HG02970 (cell line): Measurements from ENCODE around the gene TREML4.
"Not testable (repeated sequence)": the region's sequence is repeated elsewhere in the genome, so short reads cannot be mapped to it uniquely, and the experiment has no call there.

Experiments used
- ATAC-seq: cut with Tn5 transposase; IDR thresholded peaks from one replicate; pipeline ENCODE4 v1.9.1; 2021; ENCODE audit warnings: mild to moderate bottlenecking, moderate library complexity, moderate number of reproducible peaks; ENCODE audit not compliant: unreplicated experiment, low FRiP score

Gene TREML4

GRCh38 chr6:41201764-41202173, 26.4 kb upstream of the TREML4 start:
- no peak for ATAC-seq

DNA sequence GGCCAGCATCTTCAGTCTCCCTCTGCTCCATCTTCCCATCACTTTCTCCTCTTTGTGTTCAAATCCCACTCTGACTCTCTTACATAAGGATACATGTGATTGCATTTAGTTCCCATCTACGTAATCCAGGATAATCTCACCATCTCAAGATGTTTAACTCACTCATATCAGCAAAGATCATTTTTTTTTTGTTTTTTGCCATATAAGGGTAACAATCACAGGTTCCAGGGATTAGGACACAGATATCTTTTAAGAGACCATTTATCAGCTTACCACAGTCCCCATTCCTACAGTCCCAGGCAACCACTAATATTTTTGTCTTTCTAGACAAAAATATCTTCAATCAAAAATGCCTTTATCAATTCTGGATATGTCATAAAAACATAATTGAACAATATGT, 24.0 kb upstream of the TREML4 start:
- ATAC-seq: no peak

GRCh38 chr6:41208439-41209106, 19.6 kb upstream of the TREML4 start:
- ATAC-seq: no peak

DNA sequence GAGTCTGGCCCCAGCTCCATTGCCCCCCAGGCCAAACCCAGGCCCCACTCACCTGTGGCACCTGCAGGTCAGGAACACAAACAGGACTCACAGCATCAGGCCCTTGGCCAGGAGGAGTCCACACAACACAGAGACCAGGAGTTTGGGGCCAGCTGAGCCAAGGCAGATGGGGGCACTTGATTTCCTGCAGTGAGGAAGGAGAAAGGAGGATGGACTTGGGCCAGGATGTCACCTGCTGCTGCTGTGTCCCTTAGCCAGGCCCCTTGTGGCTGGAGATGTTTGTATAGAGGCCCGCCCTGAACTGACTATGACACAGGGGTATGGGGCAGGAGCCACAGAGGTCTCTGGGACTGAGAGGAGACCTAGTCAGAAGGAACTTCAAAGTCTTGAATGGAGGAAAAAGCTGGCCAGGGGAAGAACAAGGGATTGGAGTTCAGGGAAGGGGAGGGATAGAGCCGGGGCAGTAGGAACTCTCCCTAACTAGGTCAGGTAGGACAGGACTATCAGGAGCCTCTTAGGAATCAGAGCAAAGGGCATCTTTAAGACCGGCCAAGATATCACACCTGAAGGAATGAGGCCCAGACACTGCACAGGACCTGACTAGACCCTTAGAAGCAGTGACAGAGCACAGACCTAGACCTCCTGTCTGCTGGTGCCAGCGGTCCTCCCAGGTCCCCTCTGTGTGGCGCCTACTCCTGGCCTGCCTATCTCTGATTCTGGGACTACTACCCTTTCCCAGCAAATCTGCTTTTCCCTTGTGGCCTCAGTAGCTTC, 18.4 kb upstream of the TREML4 start:
- no peak for ATAC-seq

DNA sequence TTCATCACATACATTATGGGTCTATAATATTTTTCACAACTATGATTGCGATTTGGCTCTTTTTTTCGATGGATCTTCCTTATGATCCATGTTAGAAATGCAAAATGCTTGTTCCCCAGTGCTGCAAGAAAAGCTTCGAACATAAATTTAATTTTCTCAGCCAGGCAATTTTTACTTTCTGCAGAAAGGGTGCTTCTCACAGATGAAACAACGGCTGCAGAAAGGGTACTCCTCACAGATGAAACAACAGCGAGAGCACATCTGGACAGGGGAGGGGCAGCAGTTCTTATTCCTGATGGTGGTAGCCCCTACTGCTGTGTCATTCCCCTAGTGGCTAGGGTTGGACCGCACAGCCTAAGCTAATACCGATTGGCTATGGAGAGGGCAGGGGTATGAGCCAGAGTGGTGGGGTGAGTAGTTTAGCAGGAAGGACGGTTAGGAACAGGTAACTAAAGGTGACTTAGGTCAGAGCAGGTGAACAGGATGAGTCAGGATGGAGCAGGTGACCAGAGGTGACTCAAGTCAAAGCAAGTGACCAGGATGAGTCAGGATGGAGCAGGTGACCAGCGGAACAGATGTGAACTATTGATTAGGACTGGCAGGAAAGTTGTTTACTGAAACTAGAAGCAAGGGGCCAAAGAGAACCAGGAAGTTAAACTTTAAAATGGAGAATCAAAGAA, 13.4 kb upstream of the TREML4 start:
- ATAC-seq: no peak

DNA sequence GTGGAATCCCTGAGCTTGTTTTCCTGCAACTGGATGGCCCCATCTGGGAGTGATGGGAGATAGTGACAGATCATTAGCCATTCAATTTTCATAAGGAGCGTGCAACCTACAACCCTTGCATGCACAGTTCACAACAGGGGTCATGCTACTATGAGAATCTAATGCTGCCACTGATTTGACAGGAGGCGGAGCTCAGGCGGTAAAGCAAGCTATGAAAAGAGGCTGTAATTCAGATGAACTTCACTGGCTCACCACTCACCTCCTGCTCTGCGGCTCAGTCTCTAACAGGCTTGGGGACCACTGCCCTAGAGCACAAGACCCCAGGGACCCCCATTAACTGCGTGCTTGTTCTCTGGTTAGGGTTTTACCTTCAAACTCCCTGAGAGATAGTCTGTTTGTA, 12.4 kb upstream of the TREML4 start:
- no peak for ATAC-seq

DNA sequence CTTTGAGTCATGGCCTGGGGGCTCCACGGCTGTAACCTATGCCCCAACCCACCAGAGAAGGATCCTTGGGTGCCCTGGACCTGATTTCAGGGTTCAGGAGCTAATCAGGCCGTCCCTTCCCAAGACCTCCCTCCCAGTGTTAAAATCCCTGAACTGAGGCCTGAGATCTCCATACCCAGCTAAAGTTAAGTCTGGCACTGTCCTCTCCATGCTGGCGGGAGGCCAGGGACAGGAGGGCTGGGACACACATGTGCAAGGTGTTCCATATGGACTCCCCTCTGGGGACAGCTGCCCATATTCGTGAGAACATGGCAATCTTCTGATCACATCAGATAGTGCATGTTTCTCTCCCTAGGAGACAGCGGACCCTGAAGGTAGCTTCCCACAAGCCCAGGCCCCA, 11.5 kb upstream of the TREML4 start:
- no peak for ATAC-seq

DNA sequence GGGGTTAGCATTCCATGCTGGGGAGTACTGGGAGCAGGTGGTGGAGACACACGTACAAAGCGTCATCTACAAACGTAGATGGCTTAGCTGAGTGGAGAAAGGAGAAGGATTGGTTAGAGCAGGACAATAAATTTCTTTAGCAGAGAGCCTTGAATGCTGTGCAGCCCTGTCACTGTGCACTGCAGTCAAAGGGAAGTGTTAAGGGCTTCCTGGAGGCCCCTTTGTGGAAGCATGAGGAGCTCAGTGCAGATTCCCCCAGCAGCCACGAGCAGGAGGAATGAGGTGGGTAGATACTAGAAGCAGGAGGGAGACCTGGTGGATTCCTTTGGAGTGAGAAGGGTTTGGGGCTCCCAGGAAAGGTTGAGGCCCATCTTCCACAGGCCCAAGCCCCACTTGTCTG, 6.1 kb upstream of the TREML4 start:
- ATAC-seq: no peak

DNA sequence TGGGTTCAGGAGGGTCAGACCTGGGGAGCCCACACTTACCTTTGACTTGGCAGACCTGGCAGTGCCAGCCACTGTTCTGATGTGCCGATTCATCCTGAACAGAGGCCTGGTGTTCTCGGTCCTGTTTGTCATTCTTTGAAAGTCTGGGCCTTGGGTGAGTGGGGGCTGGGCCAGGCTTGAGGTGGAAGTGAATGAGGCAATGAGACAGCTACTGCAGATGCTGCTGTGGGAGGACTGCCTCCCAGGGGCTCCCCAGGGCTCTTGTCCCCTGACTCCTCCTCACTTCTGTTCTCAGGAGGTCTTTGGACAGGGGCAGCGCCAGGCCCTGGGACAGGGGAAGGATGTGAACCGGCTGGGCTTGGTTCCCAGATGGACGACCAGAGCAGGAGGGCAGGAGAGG, 5.6 kb upstream of the TREML4 start:
- no peak for ATAC-seq

DNA sequence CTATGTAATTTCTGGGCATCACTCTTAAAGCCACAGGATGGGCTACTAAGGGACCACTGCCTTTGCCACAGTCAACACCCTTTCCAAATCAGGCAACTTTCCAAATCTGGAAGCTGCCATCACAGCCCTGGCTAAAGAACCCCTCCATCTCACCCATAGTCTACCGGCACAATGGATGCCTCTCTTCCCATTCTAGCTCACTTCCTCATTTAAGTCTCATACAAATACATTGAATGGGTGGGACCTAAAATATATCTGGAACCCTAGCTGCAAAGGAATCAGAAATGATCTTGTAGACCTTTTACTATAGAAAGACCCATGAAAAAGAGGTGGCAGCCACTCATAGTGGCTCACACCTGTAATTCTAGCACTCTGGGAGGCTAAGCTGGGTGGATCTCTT, 3.3 kb upstream of the TREML4 start:
- ATAC-seq: no peak

DNA sequence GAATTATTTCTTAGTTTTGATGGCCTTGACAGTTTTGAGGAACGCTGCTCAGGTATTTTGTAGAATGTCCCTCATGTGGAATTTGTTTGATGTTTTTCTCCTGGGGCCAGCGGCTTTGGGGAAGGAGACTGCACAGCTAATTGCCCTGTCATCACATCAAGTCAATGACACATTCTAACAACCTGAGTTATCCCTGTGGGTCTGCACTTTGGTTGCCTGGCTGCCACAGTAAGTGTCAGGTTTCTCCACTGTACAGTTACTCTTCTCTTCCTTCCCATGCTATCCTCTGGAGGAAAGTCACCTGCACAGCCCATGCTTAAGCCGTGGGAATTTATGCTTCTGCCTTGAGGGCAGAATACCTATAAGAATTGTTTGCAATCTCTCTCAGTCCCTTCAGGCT, 1.4 kb upstream of the TREML4 start:
- ATAC-seq: no peak

GRCh38 chr6:41228616-41229015, 467 bp downstream of the TREML4 start:
- ATAC-seq: no peak

DNA sequence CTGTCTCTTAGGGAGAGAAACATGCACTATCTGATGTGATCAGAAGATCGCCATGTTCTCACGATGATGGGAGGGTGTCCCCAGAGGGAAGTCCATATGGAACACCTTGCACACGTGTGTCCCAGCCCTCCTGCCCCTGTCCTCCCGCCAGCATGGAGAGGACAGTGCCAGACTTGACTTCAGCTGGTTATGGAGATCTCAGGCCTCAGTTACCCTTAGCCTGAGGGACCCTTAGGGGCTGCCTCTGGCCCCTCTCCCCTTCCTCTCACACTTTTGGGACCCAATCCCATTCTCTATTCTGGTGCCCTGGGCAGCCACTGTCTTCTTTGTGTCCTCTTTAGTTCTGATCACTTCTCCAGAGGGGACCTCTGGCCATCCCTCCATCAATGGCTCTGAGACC, 1.6 kb downstream of the TREML4 start:
- ATAC-seq: no peak

DNA sequence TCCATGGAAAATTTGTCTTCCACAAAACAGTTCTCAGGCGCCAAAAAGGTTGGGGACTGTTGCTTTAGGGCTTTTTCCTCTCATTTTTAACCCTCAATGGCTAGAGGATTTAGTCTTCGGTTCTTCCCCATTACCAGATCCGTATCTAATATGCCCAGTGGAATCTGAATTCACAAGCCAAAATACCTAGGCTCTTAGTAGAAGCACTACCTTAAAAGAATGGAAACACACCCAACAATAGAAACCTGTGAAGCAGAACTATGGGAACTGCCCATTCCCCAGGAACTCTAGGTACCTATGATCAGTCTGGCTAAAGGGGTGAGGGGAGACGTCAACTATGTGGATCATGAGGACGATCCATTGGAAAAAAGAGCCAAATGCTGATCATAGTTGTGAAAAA, 3.1 kb downstream of the TREML4 start:
- ATAC-seq: no peak

GRCh38 chr6:41232667-41233066, 4.5 kb downstream of the TREML4 start:
- ATAC-seq: no peak

GRCh38 chr6:41236276-41236675, 8.1 kb downstream of the TREML4 start:
- ATAC-seq: no peak

DNA sequence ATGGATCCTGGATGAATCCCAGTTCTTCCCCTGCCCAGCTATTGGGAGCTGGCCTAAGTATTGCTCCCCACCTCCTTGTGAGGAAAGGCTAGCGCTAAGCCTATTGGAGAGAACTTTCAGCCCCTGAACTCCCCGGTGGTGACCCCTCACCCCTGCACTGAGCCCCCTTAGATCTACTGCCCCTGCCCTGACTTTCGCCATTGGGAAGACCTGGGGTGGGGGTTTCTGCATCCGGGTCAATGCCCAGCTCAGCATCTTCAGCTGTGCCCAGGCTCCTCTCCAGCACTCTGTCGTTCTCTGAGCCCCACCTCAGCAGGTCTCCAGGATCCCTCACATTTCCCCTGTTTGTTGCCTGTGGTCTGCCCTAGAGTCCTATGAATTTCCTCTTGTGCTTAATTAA, 9.0 kb downstream of the TREML4 start:
- ATAC-seq: no peak

- ATAC-seq: no peak
Observed at GRCh38 chr6:41239467-41240159, 11.5 kb downstream of the TREML4 start.

- ATAC-seq: not testable (repeated sequence)
Observed at GRCh38 chr6:41246529-41246928, 18.4 kb downstream of the TREML4 start.

DNA sequence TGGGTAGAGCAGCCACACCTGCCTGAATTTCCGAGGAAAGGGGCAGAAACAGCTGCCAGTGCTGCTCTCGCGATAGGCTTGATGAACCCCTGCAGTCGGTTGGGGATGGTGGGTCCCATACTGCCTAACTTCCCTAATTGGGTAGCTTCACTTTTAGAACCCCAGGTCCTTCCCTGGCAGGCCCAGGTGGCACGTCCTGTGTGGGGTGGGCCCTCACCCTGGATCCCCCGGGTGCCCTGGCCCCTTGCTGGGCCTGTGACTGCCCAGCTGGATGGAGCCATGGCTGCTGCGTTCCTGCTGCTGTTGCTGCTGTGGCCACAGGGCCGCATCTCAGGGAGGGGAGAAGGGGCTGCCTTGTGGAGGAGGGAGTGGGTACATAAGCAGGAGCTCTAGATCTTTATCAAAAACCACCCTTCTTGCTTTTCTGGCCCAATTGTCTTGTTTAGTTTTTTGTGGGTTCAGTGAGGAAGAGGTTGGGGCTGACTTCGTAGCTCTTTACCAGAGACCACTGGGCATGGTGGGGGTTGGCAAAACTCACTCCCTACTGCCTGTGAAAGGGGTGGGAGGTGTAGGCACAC, 19.2 kb downstream of the TREML4 start:
- no peak for ATAC-seq
